ENCODE data around the gene BSN. TPM values are rescaled to one million over a fixed set of nuclear protein-coding genes. Genes with fewer than 3 reads are reported as not detected.

Gene BSN
- total and polyA plus RNA-seq, 2 experiments from 2014 or later, result under 0.01 to 0.03 TPM

GRCh38 chr3:49664300-49664699, 110.0 kb downstream of the BSN start:
- H4K20me1 ChIP-seq (ENCODE audit: insufficient read depth), result no peaks in the 10 kb centered on the region
- H3K4me1 ChIP-seq (ENCODE audit: insufficient read depth), result no peaks in the 10 kb centered on the region
- TF ChIP-seq EZH2 (IDR thresholded peaks at IDR 0.05; ENCODE audit: insufficient read depth, poor library complexity, severe bottlenecking) (no peak), EZH2phosphoT487 (IDR thresholded peaks at IDR 0.05; ENCODE audit: insufficient read depth, low read depth) (no peak)
- in situ Hi-C loops (cut with MboI), result no loop called here
- H3K27me3 ChIP-seq (replicated peaks; ENCODE audit: insufficient read depth), result no peaks in the 10 kb centered on the region
- no peak overlapping the region for H2AFZ ChIP-seq
- no peak overlapping the region for H3K9ac ChIP-seq
- no peak overlapping the region for H3K4me2 ChIP-seq (ENCODE audit: unreplicated experiment)
- H3K79me2 ChIP-seq (ENCODE audit: insufficient read depth), result no peaks in the 10 kb centered on the region
- H3K9me3 ChIP-seq (ENCODE audit: low read depth), result no peaks in the 10 kb centered on the region
- DNase-seq, result no peak
- no peak overlapping the region for H3K4me3 ChIP-seq
- no peaks in the 10 kb centered on the region for H3F3A ChIP-seq (ENCODE audit: insufficient read depth)
- no peaks in the 10 kb centered on the region for H3K9me2 ChIP-seq (ENCODE audit: insufficient read depth)
- WGBS, 2 experiments (ENCODE audit: low coverage in 1 of 2, low lambda C conversion rate in 2 of 2, missing lambda C conversion rate in 2 of 2), result 70 to 72% methylated on average over 11 of the region's 11 CpGs
- H3K27ac ChIP-seq, result no peak overlapping the region
- no peaks in the 10 kb centered on the region for H3K36me3 ChIP-seq (ENCODE audit: low read depth)

GRCh38 chr3:49665822-49666519, 111.7 kb downstream of the BSN start:
- no peak for TF ChIP-seq EZH2 (IDR thresholded peaks at IDR 0.05; ENCODE audit: insufficient read depth, poor library complexity, severe bottlenecking)
- no peak for TF ChIP-seq EZH2phosphoT487 (IDR thresholded peaks at IDR 0.05; ENCODE audit: insufficient read depth, low read depth)
- no peaks in the 10 kb centered on the region for H3K9me3 ChIP-seq (ENCODE audit: low read depth)
- in situ Hi-C loops (cut with MboI), result no loop called here
- no peak overlapping the region for H3K4me3 ChIP-seq
- no peak for DNase-seq
- H3K79me2 ChIP-seq (ENCODE audit: insufficient read depth), result no peaks in the 10 kb centered on the region
- H3K9me2 ChIP-seq (ENCODE audit: insufficient read depth), result no peaks in the 10 kb centered on the region
- WGBS, 2 experiments (ENCODE audit: low coverage in 1 of 2, low lambda C conversion rate in 2 of 2, missing lambda C conversion rate in 2 of 2), result 75 to 78% methylated on average over 6 of the region's 6 CpGs
- H3K27ac ChIP-seq, result no peak overlapping the region
- no peaks in the 10 kb centered on the region for H4K20me1 ChIP-seq (ENCODE audit: insufficient read depth)
- no peaks in the 10 kb centered on the region for H3F3A ChIP-seq (ENCODE audit: insufficient read depth)
- H3K9ac ChIP-seq, result no peak overlapping the region
- no peaks in the 10 kb centered on the region for H3K36me3 ChIP-seq (ENCODE audit: low read depth)
- no peak overlapping the region for H2AFZ ChIP-seq
- no peak overlapping the region for H3K4me2 ChIP-seq (ENCODE audit: unreplicated experiment)
- no peaks in the 10 kb centered on the region for H3K4me1 ChIP-seq (ENCODE audit: insufficient read depth)
- no peaks in the 10 kb centered on the region for H3K27me3 ChIP-seq (replicated peaks; ENCODE audit: insufficient read depth)

GRCh38 chr3:49666592-49666991, 112.3 kb downstream of the BSN start:
- in situ Hi-C loops (cut with MboI), result no loop called here
- Histone ChIP-seq H3K9ac (no peak overlapping the region), H2AFZ (no peak overlapping the region), H3F3A (ENCODE audit: insufficient read depth) (no peaks in the 10 kb centered on the region), H3K79me2 (ENCODE audit: insufficient read depth) (no peaks in the 10 kb centered on the region), H3K9me3 (ENCODE audit: low read depth) (no peaks in the 10 kb centered on the region), H3K27me3 (replicated peaks; ENCODE audit: insufficient read depth) (no peaks in the 10 kb centered on the region), H3K27ac (no peak overlapping the region), H4K20me1 (ENCODE audit: insufficient read depth) (no peaks in the 10 kb centered on the region), H3K9me2 (ENCODE audit: insufficient read depth) (no peaks in the 10 kb centered on the region), H3K4me3 (no peak overlapping the region), H3K36me3 (ENCODE audit: low read depth) (no peaks in the 10 kb centered on the region), H3K4me2 (ENCODE audit: unreplicated experiment) (no peak overlapping the region), H3K4me1 (ENCODE audit: insufficient read depth) (no peaks in the 10 kb centered on the region)
- no peak for DNase-seq
- TF ChIP-seq EZH2phosphoT487 (IDR thresholded peaks at IDR 0.05; ENCODE audit: insufficient read depth, low read depth), result no peak
- no peak for TF ChIP-seq EZH2 (IDR thresholded peaks at IDR 0.05; ENCODE audit: insufficient read depth, poor library complexity, severe bottlenecking)
- WGBS, 2 experiments (ENCODE audit: low coverage in 1 of 2, low lambda C conversion rate in 2 of 2, missing lambda C conversion rate in 2 of 2), result 32% methylated on average over 5 to 8 of the region's 8 CpGs

- Histone ChIP-seq H3K36me3 (ENCODE audit: low read depth) (no peaks in the 10 kb centered on the region), H3K4me3 (no peak overlapping the region), H3K4me1 (ENCODE audit: insufficient read depth) (no peaks in the 10 kb centered on the region), H3K9me2 (ENCODE audit: insufficient read depth) (no peaks in the 10 kb centered on the region), H3K27ac (no peak overlapping the region), H3K4me2 (ENCODE audit: unreplicated experiment) (no peak overlapping the region), H3K9ac (no peak overlapping the region), H2AFZ (no peak overlapping the region), H3F3A (ENCODE audit: insufficient read depth) (0 out of 2 replicates have a peak, but pooled peaks cover 3% of the 10 kb centered on the region), H3K9me3 (ENCODE audit: low read depth) (no peaks in the 10 kb centered on the region), H4K20me1 (ENCODE audit: insufficient read depth) (no peaks in the 10 kb centered on the region), H3K79me2 (ENCODE audit: insufficient read depth) (no peaks in the 10 kb centered on the region), H3K27me3 (replicated peaks; ENCODE audit: insufficient read depth) (no peaks in the 10 kb centered on the region)
- WGBS, 2 experiments (ENCODE audit: low coverage in 1 of 2, low lambda C conversion rate in 2 of 2, missing lambda C conversion rate in 2 of 2), result 69 to 73% methylated on average over 23 to 25 of the region's 25 CpGs
- in situ Hi-C loops (cut with MboI), result no loop called here
- TF ChIP-seq EZH2phosphoT487 (IDR thresholded peaks at IDR 0.05; ENCODE audit: insufficient read depth, low read depth), result no peak
- no peak for TF ChIP-seq EZH2 (IDR thresholded peaks at IDR 0.05; ENCODE audit: insufficient read depth, poor library complexity, severe bottlenecking)
- DNase-seq, result no peak
Observed at GRCh38 chr3:49667701-49668413, 113.6 kb downstream of the BSN start.
